NCI-H146 treated with DMSO at 0.1 percent for 48 hours (cell line): ENCODE measurements around the gene P2RX6.
"Not testable (repeated sequence)": the region's sequence is repeated elsewhere in the genome, so short reads cannot be mapped to it uniquely, and the experiment has no call there.

Experiments
- DNase-seq: peaks from one replicate; lab custom pipeline; 2025; ENCODE audit not compliant: unreplicated experiment; lab: John Stamatoyannopoulos, UW

The P2RX6 gene

DNA sequence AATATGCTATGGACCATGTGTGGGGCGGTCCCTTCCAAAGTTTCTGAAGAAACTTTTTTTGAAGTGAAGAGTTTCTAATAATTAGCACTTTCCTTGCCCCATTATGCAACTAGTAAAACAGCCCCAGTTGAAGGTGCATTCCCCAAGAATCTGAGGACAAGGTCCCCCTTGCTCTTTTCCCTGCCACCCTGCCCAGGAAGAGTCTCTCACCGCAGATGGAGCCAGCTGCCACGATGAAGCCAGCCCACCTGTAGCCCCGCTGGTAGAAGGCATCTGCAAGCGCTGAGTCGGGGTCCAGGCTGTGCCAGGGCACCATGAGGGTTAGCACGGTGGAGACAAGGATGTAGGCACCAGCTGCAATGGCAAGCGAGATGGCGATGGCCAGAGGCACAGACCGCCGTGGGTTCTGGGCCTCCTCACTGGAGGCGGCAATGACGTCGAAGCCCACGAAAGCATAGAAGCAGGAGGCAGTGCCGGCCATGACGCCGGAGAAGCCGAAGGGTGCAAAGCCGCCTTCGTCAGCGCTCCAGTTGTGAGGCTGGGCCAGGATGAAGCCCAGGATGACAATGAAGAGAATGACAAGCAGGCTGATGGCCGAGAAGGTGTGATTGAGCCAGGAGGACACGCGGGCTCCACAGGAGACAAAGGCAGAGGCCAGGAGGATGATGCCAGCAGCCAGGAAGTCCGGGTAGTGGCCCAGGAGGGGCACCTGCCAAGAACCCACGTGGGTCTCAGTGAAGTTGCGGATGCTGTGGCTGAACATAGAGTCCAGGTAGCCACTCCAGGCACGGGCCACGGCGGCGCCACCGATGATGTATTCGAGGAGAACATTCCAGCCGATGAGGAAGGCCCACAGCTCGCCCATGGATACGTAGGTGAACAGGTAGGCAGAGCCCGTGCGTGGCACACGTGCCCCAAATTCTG is 15.9 kb downstream of the P2RX6 start:
- no peak for DNase-seq

- no peak for DNase-seq
These were observed 16.6 kb downstream of the P2RX6 start for GRCh38 chr22:21031545-21032036.

DNA sequence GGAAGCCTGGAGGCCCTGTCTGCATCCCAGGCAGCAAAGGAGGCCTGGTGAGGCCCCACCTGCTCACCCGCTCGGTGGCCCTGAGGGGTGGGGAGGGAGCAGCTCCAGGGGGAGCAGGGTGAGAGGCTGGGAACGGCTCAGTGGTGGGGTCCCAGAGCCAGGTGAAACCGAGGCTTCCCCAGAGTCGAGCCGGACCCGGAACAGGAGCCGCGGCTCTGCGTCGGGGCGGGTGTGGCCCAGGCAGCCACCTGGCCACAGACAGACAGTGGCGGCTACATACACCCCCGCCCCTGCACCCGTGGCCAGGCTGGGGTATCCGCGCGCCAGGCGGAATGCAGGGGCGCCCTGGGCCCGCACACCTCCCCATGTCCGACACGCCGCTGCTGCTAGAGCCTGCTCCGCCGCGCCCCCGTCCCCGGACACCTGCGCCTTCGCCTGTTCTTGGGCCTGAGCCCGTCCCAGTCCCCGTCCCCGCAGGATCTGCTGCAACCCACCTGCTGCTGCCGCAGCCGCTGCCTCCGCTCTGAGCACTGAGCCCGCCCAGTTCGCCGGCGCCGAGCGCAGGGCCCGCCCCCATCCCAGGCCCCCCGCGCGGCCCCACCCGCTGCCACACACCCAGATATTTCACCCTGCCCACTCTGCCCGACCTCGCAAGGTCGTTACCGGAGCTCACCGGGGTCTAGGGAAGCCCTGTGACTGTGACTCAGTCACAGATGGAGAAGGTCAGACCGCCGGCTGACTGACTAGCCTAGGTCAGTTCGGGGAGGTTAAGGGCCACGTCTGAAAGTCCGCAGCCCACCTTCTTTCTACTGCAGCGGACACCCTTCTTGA is 17.3 kb downstream of the P2RX6 start, which contains the start of gene SLC7A4:
TSS of gene SLC7A4 (minus strand) at position 525 of the 831 bp plus-strand sequence. CDS start 749 bp downstream, outside the sequence.
- DNase-seq, result peak; percentile 14

DNA sequence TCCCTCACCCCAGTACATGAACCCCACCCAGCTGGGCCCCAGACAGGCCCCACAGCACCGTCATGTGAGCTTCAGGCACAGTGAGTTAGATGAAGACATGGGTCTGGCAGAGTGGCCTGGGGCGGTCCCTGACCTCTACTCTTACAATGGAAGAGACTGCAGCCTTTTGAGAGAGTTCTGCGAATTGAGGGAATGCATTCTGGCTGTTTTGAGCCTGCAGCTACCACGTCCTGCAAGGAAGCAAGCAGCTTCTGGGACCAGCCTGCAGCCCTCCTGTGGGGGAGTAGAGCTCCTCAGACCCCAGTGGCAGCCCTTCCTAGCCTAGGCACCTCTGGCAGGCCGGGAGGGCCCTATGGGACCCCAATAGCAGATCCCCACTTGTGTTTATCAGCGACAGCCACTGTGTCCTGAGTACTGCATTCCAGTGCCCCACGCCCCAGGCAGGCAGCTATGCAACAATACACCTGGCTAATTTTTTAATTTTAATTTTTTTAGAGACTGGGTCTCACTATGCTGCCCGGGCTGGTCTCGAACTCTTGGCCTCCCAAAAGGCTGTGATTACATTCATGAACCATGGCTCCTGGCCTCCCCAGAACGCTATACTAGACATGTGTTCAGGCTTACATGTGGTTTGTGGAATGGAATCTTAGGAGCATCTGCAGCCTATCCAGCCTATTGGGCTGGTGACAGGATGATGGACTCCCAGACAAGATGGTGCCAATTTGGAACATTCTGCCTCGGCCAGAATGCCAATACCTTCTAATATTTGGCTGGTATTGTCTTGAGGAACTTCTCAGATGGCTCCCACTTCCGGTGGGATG is 18.1 kb downstream of the P2RX6 start:
- no peak for DNase-seq

- DNase-seq, result no peak
These were observed 18.9 kb downstream of the P2RX6 start for GRCh38 chr22:21033895-21034294.

DNA sequence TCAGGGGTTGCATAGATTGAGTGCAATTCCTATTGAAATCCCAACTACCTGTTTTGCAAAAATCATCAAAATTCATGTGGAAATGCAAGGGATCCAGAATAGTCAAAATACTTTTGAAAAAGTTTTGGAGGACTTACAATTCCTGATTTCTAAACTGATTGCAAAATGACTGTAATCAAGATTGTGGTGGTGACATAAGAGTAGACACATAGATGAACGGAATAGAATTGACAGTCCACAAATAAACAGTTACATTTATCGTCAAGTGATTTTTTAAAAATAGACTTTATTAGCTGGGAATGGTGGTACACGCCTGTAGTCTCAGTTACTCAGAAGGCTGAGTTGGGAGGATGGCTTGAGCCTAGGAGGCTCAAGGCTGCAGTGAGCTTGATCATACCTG is 20.0 kb downstream of the P2RX6 start:
- DNase-seq, result no peak

DNA sequence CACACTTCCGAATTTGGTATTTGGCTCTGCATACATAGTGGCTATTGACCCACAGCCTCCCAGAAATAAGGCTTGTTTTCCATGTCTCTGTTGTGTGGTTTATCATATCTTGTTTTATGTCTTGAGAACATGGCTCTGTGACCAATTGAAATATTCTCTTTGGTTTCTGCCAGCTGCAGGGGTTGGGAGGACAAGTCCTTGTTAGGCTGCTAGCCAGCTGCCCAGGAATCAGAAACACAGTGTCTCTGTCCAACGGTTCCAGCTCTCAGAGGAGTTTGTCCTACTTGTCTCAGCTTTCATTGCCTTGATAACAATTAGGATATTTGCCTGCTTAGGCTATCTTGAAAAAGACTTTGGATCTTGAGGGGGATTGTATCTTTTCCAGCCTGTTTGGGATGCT is 23.4 kb downstream of the P2RX6 start:
- DNase-seq, result no peak

GRCh38 chr22:21039158-21039557 is 24.2 kb downstream of the P2RX6 start:
- not testable (repeated sequence) for DNase-seq

GRCh38 chr22:21041937-21042336 is 27.0 kb downstream of the P2RX6 start:
- no peak for DNase-seq

- no peak for DNase-seq
These were observed 28.3 kb downstream of the P2RX6 start for GRCh38 chr22:21042978-21043859.

GRCh38 chr22:21043860-21044535 is 29.0 kb downstream of the P2RX6 start:
- DNase-seq, result no peak

GRCh38 chr22:21044931-21045584 is 30.1 kb downstream of the P2RX6 start:
- peak; percentile 61 for DNase-seq

GRCh38 chr22:21045585-21046294 is 30.8 kb downstream of the P2RX6 start, which contains the start of gene LRRC74B:
LRRC74B (plus strand) TSS chr22:21045946; CDS start chr22:21045987, 41 bp downstream.
- DNase-seq, result peak; percentile 80

- DNase-seq, result no peak
These were observed 32.2 kb downstream of the P2RX6 start for GRCh38 chr22:21047035-21047661.

GRCh38 chr22:21047730-21048129 is 32.8 kb downstream of the P2RX6 start:
- DNase-seq, result peak; percentile 78

GRCh38 chr22:21048448-21048847 is 33.5 kb downstream of the P2RX6 start:
- DNase-seq, result not testable (repeated sequence)

DNA sequence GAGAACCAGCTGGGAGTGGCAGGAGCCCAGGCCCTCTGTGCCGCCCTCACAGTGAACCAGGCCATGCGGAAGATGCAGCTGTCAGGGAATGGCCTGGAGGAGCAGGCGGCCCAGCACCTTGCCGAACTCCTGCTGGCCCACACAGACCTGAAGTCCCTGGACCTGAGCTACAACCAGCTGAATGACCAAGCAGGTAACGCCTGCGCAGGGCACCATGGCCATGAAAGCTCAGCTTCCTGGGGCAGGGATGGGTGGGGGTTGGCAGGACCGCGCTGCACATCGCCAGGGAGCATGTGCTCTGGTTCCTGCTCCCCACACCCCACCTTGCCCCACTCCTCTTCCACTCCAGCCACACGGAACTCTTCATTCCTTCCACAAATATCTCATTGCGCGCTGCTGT is 34.0 kb downstream of the P2RX6 start:
- not testable (repeated sequence) for DNase-seq
